Panc1 (cell line): ENCODE measurements around the gene EXOC3L1.

Experiments used
- SIN3A ChIP-seq: IDR thresholded peaks from 2 replicates; pipeline ENCODE4 v1.6.1; 2012; ENCODE audit warnings: low read depth, mild to moderate bottlenecking, low read length, moderate library complexity, borderline replicate concordance; ENCODE audit not compliant: insufficient read depth
- TF ChIP-seq, protein P1 (sequence below): fragments of 450-650 bp; IDR thresholded peaks from 2 replicates; pipeline ENCODE4 v1.5.1; 2017; ENCODE audit warnings: mild to moderate bottlenecking

- TF ChIP-seq, protein P1, sequence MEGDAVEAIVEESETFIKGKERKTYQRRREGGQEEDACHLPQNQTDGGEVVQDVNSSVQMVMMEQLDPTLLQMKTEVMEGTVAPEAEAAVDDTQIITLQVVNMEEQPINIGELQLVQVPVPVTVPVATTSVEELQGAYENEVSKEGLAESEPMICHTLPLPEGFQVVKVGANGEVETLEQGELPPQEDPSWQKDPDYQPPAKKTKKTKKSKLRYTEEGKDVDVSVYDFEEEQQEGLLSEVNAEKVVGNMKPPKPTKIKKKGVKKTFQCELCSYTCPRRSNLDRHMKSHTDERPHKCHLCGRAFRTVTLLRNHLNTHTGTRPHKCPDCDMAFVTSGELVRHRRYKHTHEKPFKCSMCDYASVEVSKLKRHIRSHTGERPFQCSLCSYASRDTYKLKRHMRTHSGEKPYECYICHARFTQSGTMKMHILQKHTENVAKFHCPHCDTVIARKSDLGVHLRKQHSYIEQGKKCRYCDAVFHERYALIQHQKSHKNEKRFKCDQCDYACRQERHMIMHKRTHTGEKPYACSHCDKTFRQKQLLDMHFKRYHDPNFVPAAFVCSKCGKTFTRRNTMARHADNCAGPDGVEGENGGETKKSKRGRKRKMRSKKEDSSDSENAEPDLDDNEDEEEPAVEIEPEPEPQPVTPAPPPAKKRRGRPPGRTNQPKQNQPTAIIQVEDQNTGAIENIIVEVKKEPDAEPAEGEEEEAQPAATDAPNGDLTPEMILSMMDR, result no peak
- no peak for TF ChIP-seq SIN3A
Measured at GRCh38 chr16:67215706-67216105, 25.8 kb upstream of the EXOC3L1 start.
